Nephron progenitor cell (in vitro differentiated cells): ENCODE data around the gene MRPS22.

Experiments
- DNase-seq: peaks from one replicate; pipeline ENCODE4 v3.0.0; 2021
- H3K27ac Mint-ChIP-seq: 2 replicates; pipeline ENCODE4 v1.8.0; 2021; ENCODE audit warnings: mild to moderate bottlenecking, moderate library complexity, mixed read lengths
- H3K27me3 Mint-ChIP-seq: 2 replicates; pipeline ENCODE4 v1.8.0; 2021; ENCODE audit warnings: mild to moderate bottlenecking, low read depth, mixed read lengths; ENCODE audit not compliant: poor library complexity
- H3K36me3 Mint-ChIP-seq: 2 replicates; pipeline ENCODE4 v1.8.0; 2021; ENCODE audit warnings: low read depth, mixed read lengths
- H3K4me1 Mint-ChIP-seq: 2 replicates; pipeline ENCODE4 v1.8.0; 2021; ENCODE audit warnings: mixed read lengths
- H3K4me3 Mint-ChIP-seq: 2 replicates; pipeline ENCODE4 v1.8.0; 2021; ENCODE audit warnings: mild to moderate bottlenecking, moderate library complexity, mixed read lengths
- H3K9me3 Mint-ChIP-seq: 2 replicates; pipeline ENCODE4 v1.8.0; 2021; ENCODE audit warnings: mild to moderate bottlenecking, moderate library complexity, mixed read lengths
- CTCF ChIP-seq: fragments of 200-600 bp; sonication (generic); IDR thresholded peaks from 2 replicates; pipeline ENCODE4 v1.5.0; 2021; ENCODE audit warnings: antibody characterized with exemption

The MRPS22 gene

GRCh38 chr3:139319428-139320402 is 24.1 kb upstream of the MRPS22 start:
- Mint-ChIP-seq H3K9me3 (no peaks in the 10 kb centered on the region), H3K27ac (no peak overlapping the region)
- peak; percentile 35 for DNase-seq

GRCh38 chr3:139320551-139321309 is 23.1 kb upstream of the MRPS22 start:
- TF ChIP-seq CTCF = no peak
- Mint-ChIP-seq H3K27me3 (peaks cover 19% of the 10 kb centered on the region), H3K4me3 (no peak overlapping the region), H3K27ac (peak overlapping the region; percentile 34), H3K9me3 (no peaks in the 10 kb centered on the region), H3K4me1 (peaks cover 6% of the 10 kb centered on the region), H3K36me3 (no peaks in the 10 kb centered on the region)
- DNase-seq = no peak

More at GRCh38 chr3:139319428-139320402, 24.1 kb upstream of the MRPS22 start:
- TF ChIP-seq CTCF = peak; percentile 36
- H3K4me1 Mint-ChIP-seq = peaks cover 6% of the 10 kb centered on the region
- H3K27me3 Mint-ChIP-seq = peaks cover 25% of the 10 kb centered on the region
- no peaks in the 10 kb centered on the region for H3K36me3 Mint-ChIP-seq
- H3K4me3 Mint-ChIP-seq = no peak overlapping the region

GRCh38 chr3:139322346-139322745 is 21.5 kb upstream of the MRPS22 start:
- H3K36me3 Mint-ChIP-seq = no peaks in the 10 kb centered on the region
- DNase-seq = no peak
- TF ChIP-seq CTCF = no peak
- peaks cover 8% of the 10 kb centered on the region for H3K4me1 Mint-ChIP-seq
- H3K9me3 Mint-ChIP-seq = no peaks in the 10 kb centered on the region
- no peak overlapping the region for H3K27ac Mint-ChIP-seq
- no peak overlapping the region for H3K4me3 Mint-ChIP-seq
- H3K27me3 Mint-ChIP-seq = peaks cover 9% of the 10 kb centered on the region

GRCh38 chr3:139323146-139323545 is 20.7 kb upstream of the MRPS22 start:
- H3K4me1 Mint-ChIP-seq = peaks cover 16% of the 10 kb centered on the region
- H3K9me3 Mint-ChIP-seq = no peaks in the 10 kb centered on the region
- H3K36me3 Mint-ChIP-seq = no peaks in the 10 kb centered on the region
- H3K27me3 Mint-ChIP-seq = peaks cover 11% of the 10 kb centered on the region
- no peak for DNase-seq
- TF ChIP-seq CTCF = no peak
- no peak overlapping the region for H3K27ac Mint-ChIP-seq
- no peak overlapping the region for H3K4me3 Mint-ChIP-seq

- no peak for TF ChIP-seq CTCF
These were observed 19.4 kb upstream of the MRPS22 start for GRCh38 chr3:139324456-139324855.

More at GRCh38 chr3:139324456-139324855, 19.4 kb upstream of the MRPS22 start:
- no peaks in the 10 kb centered on the region for H3K36me3 Mint-ChIP-seq
- H3K4me1 Mint-ChIP-seq = peaks cover 22% of the 10 kb centered on the region
- no peak overlapping the region for H3K27ac Mint-ChIP-seq
- DNase-seq = no peak
- no peaks in the 10 kb centered on the region for H3K9me3 Mint-ChIP-seq
- peaks cover 20% of the 10 kb centered on the region for H3K27me3 Mint-ChIP-seq
- H3K4me3 Mint-ChIP-seq = no peak overlapping the region
